ENCODE measurements around the gene OR9I1. TPM values are rescaled to one million over a fixed set of nuclear protein-coding genes. Genes with fewer than 3 reads are reported as not detected.

The OR9I1 gene
- not detected in 2 replicates for total RNA-seq

GRCh38 chr11:58125469-58125868, at the start of gene OR9I1:
Gene OR9I1, minus strand, starts transcription at chr11:58125530. Its CDS starts 6,086 bp downstream, at chr11:58119444.

Other genes with a start within 250 kb of the OR9I1 start
- not detected in 2 replicates for gene OR9Q1, start 101.6 kb downstream of the OR9I1 start, total RNA-seq
- not detected in 2 replicates for gene OR6Q1, start 94.6 kb downstream of the OR9I1 start, total RNA-seq
- gene OR9Q2, start 63.5 kb upstream of the OR9I1 start, total RNA-seq, result not detected in 2 replicates
- gene OR1S2, start 78.6 kb upstream of the OR9I1 start, total RNA-seq, result not detected in 2 replicates
- 0.30 TPM in 1 of 2 replicates, not detected in the other for gene OR1S1, start 87.2 kb upstream of the OR9I1 start, total RNA-seq
- not detected in 2 replicates for gene OR10Q1, start 103.4 kb upstream of the OR9I1 start, total RNA-seq
- not detected in 2 replicates for gene OR10W1, start 142.7 kb upstream of the OR9I1 start, total RNA-seq
- gene OR5B17, start 233.5 kb upstream of the OR9I1 start, total RNA-seq, result not detected in 2 replicates

Measured in smooth muscle cell of the umbilical artery (primary cell).